Adipocyte (in vitro differentiated cells): ENCODE data around the gene CCNJL.

Experiments
- DNase-seq: peaks from one replicate; pipeline ENCODE4 v3.0.0-alpha.2; 2015; ENCODE audit warnings: low read depth
- H3K27me3 ChIP-seq: replicated peaks from 2 replicates; pipeline ENCODE4 v1.7.0; 2013; ENCODE audit warnings: mild to moderate bottlenecking, low read length, moderate library complexity; ENCODE audit not compliant: control insufficient read depth, insufficient read depth
- H3K36me3 ChIP-seq: 2 replicates; pipeline ENCODE4 v1.7.0; 2013; ENCODE audit warnings: low read length, mild to moderate bottlenecking, moderate library complexity; ENCODE audit not compliant: control insufficient read depth, insufficient read depth, severe bottlenecking
- H3K4me1 ChIP-seq: 2 replicates; pipeline ENCODE4 v1.7.0; 2013; ENCODE audit warnings: mild to moderate bottlenecking, low read length, moderate library complexity; ENCODE audit not compliant: control insufficient read depth, insufficient read depth
- H3K4me3 ChIP-seq: 2 replicates; pipeline ENCODE4 v1.7.0; 2013; ENCODE audit warnings: mild to moderate bottlenecking, low read length, moderate library complexity
- H3K9ac ChIP-seq: 2 replicates; pipeline ENCODE4 v1.7.0; 2013; ENCODE audit warnings: mild to moderate bottlenecking, low read length, moderate library complexity
- H3K9me3 ChIP-seq: 2 replicates; pipeline ENCODE4 v1.7.0; 2013; ENCODE audit warnings: mild to moderate bottlenecking, low read length, moderate library complexity; ENCODE audit not compliant: control insufficient read depth

Gene CCNJL

DNA sequence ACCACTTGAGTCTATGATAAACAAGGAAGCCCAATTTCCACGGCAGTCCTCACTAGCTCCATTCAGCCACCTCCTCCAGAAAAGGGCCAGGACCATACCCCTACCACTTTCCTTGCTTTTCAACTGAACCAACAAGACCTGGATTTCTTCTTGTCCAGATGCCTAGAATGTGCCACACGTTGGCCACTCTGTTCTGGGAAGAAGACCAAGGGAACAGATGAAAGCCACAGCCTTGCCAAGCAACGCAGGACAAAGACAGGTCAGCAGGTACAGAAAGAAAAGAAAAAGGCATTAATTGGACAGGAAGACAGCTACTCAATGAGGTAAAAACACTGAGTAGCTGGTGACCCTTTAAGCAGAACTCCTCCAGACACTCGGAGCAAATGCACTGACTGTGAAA lies 2.2 kb downstream of the CCNJL start:
- no peak overlapping the region for H3K9ac ChIP-seq
- DNase-seq = no peak
- peaks cover 68% of the 10 kb centered on the region for H3K27me3 ChIP-seq
- no peaks in the 10 kb centered on the region for H3K9me3 ChIP-seq
- H3K4me1 ChIP-seq = peaks cover 3% of the 10 kb centered on the region
- H3K4me3 ChIP-seq = no peak overlapping the region
- no peaks in the 10 kb centered on the region for H3K36me3 ChIP-seq

DNA sequence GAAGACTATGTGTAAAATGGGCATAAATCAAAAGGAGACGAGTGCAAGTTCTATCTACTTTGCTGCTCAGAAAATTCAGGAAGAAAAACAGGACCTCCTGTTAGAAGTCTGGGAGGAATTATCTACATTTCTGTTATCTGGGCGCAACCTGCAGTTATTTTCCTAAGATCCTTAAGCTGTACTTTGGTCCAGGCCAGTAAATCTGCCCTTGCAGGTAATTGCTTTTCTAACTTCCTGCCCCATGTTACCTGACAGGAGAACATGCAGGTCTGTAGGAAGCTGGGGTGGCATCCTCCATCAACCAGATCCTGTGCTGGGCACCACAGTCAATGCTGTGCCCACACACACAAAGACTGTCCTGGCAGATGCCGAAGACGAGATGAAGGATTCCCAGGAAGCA lies 5.7 kb downstream of the CCNJL start:
- no peak for DNase-seq
- H3K4me3 ChIP-seq = no peak overlapping the region
- H3K9ac ChIP-seq = no peak overlapping the region
- H3K36me3 ChIP-seq = no peaks in the 10 kb centered on the region
- H3K4me1 ChIP-seq = peaks cover 2% of the 10 kb centered on the region
- peaks cover 50% of the 10 kb centered on the region for H3K27me3 ChIP-seq
- H3K9me3 ChIP-seq = no peaks in the 10 kb centered on the region

DNA sequence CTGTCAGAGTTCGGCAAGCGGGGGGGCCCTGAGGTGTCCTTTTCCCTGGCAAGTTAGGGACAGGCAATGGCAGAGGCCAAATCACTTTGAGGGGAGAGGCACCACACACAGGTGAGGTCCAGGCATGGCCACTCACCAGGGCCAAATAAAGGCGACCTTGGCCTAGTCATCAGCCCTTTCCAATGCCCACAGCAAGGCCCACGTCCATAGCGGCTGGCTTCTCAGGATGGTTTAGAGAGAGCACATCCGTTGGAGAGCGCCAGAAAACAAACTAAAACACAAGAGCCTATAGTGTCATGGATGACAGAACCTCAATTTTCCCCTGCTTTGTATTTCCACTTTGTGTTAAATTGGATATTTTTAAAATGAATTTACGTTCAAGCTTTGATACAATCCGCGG lies 7.0 kb downstream of the CCNJL start:
- Histone ChIP-seq H3K36me3 (no peaks in the 10 kb centered on the region), H3K4me3 (no peak overlapping the region), H3K27me3 (peaks cover 36% of the 10 kb centered on the region), H3K4me1 (no peaks in the 10 kb centered on the region), H3K9ac (no peak overlapping the region), H3K9me3 (no peaks in the 10 kb centered on the region)
- no peak for DNase-seq

GRCh38 chr5:160303690-160304089 lies 8.7 kb downstream of the CCNJL start:
- no peak overlapping the region for H3K9ac ChIP-seq

DNA sequence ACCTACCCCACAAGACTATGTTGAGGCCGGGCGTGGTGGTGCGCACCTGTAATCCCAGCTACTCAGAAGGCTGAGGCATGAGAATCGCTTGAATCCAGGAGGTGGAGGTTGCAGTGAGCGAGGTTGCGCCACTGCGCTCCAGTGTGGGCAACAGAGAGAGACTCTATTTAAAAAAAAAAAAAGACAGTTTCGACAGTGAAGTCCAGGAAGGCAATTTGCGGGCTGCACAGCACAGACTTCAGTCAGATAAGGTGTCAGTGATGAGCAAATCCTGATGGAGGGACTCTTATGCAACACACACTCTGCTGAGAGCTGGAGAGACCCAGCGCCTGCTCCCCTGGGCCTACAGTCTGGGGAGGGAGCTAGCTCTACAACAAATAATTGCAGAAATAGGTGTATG lies 14.2 kb downstream of the CCNJL start:
- no peak overlapping the region for H3K4me3 ChIP-seq
- peaks cover 12% of the 10 kb centered on the region for H3K27me3 ChIP-seq
- no peaks in the 10 kb centered on the region for H3K4me1 ChIP-seq
- H3K9me3 ChIP-seq = no peaks in the 10 kb centered on the region
- DNase-seq = no peak
- H3K9ac ChIP-seq = no peak overlapping the region
- no peaks in the 10 kb centered on the region for H3K36me3 ChIP-seq

More at GRCh38 chr5:160303690-160304089, 8.7 kb downstream of the CCNJL start:
- no peak for DNase-seq
- peaks cover 26% of the 10 kb centered on the region for H3K27me3 ChIP-seq
- H3K4me3 ChIP-seq = no peak overlapping the region
- no peaks in the 10 kb centered on the region for H3K9me3 ChIP-seq
- H3K4me1 ChIP-seq = no peaks in the 10 kb centered on the region
- H3K36me3 ChIP-seq = no peaks in the 10 kb centered on the region

DNA sequence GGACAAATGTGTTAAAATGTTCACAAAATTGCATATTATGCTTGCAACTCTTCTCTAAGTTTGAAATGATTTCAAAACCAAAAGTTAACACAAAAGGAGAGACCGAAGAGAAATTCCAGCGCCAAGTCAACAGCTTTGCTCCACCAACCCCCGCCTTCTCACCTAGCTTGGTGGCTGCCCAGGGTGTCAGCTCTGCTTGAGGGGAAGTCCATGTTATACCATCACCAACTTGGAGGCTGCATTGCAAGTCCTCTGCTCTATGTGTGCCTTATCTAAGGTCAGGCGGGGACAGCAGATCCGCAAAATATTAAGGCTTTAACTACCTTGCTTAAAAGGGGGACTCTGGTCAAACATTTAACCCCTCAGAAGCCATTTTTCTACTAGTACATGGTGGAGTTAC lies 14.6 kb downstream of the CCNJL start:
- no peaks in the 10 kb centered on the region for H3K36me3 ChIP-seq
- no peak overlapping the region for H3K4me3 ChIP-seq
- H3K9me3 ChIP-seq = no peaks in the 10 kb centered on the region
- no peak overlapping the region for H3K9ac ChIP-seq
- peaks cover 12% of the 10 kb centered on the region for H3K27me3 ChIP-seq
- DNase-seq = no peak
- no peaks in the 10 kb centered on the region for H3K4me1 ChIP-seq

DNA sequence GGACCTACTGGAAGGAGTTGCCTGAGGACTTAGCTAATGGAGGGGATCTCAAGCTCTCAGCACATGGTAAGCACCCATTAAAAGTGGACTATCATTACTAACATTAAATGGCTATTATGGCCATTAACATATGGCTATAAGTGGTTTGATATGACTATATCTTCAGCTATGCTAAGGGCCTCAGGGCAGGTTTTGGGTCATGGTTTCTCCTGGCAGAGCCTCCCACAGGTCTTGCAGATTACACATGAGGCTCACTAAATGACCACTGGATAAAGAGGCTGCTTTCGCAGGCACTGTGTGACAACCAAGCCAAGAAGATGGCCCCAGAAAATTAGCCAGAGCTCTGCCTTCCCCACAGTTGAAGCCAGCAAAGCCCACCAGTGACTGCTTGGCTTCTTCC lies 15.4 kb downstream of the CCNJL start:
- Histone ChIP-seq H3K4me3 (no peak overlapping the region), H3K36me3 (no peaks in the 10 kb centered on the region), H3K9ac (no peak overlapping the region), H3K9me3 (no peaks in the 10 kb centered on the region), H3K4me1 (no peaks in the 10 kb centered on the region), H3K27me3 (peaks cover 12% of the 10 kb centered on the region)
- no peak for DNase-seq

DNA sequence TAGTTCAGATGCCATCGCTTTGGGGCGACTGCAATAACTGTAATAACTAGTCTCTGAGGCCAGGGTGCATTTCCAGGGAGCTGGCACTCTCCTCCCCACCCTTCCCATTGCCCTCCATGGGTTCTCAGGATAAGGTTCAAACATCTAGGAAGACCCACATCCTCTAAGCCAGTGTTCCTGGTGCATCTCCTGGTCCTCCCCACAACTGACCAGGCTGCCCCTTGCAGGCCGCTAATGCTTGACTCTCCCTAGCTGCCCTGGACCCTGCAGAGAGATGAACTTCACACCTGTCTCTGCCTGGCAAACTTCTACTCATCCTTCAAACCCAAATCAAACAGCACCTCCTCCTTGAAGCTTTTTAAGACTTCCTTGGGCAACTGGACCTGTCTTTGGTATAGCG lies 15.9 kb downstream of the CCNJL start:
- no peaks in the 10 kb centered on the region for H3K9me3 ChIP-seq
- H3K4me3 ChIP-seq = no peak overlapping the region
- no peak for DNase-seq
- H3K4me1 ChIP-seq = no peaks in the 10 kb centered on the region
- no peaks in the 10 kb centered on the region for H3K36me3 ChIP-seq
- peaks cover 12% of the 10 kb centered on the region for H3K27me3 ChIP-seq
- no peak overlapping the region for H3K9ac ChIP-seq

GRCh38 chr5:160293901-160294561 lies 18.3 kb downstream of the CCNJL start:
- Histone ChIP-seq H3K36me3 (no peaks in the 10 kb centered on the region), H3K27me3 (peaks cover 17% of the 10 kb centered on the region), H3K4me3 (no peak overlapping the region), H3K9me3 (no peaks in the 10 kb centered on the region), H3K4me1 (no peaks in the 10 kb centered on the region), H3K9ac (no peak overlapping the region)
- DNase-seq = no peak

DNA sequence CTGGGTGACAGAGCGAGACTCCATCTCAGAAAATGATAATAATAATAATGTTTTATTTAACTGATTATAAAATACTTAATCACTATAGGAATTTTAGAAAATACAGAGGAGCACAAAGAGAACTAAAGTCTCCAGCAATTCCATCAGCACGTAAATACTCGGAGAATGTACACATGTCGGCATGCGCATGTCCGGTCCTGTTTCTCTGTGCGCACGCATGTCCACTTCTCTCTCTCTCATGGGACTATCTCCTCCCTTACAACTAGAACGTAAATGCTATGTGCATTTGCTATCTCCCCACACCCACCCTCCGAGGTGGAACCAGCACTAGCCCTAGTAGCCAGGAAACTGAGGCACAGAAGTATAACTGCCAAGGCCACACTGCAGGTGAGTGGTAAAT lies 19.0 kb downstream of the CCNJL start:
- no peak for DNase-seq
- no peak overlapping the region for H3K4me3 ChIP-seq
- no peak overlapping the region for H3K9ac ChIP-seq
- peaks cover 20% of the 10 kb centered on the region for H3K27me3 ChIP-seq
- H3K9me3 ChIP-seq = no peaks in the 10 kb centered on the region
- H3K4me1 ChIP-seq = no peaks in the 10 kb centered on the region
- no peaks in the 10 kb centered on the region for H3K36me3 ChIP-seq

DNA sequence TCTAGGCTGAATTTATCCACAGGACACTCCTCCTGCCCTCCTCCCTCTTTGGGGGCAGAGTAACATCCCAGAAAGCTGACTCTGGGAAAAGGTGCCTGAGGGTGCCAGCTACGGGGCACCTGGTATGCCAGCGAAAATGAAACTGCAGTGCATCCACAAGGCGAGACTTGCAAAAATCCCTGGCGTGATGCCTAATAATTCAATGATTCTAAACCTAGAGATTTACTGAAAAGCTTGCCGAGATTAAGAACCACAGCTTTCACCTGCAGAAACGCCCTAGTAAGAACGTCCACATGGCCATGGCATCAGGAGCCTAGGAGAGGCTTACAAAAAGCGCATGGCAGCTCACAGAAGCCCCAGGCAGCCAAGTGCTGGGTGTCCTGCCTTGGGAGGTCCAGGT lies 20.9 kb downstream of the CCNJL start:
- no peaks in the 10 kb centered on the region for H3K36me3 ChIP-seq
- no peaks in the 10 kb centered on the region for H3K9me3 ChIP-seq
- no peak for DNase-seq
- no peak overlapping the region for H3K9ac ChIP-seq
- no peak overlapping the region for H3K4me3 ChIP-seq
- H3K27me3 ChIP-seq = peaks cover 19% of the 10 kb centered on the region
- no peaks in the 10 kb centered on the region for H3K4me1 ChIP-seq

GRCh38 chr5:160290751-160291150 lies 21.6 kb downstream of the CCNJL start:
- H3K27me3 ChIP-seq = peaks cover 23% of the 10 kb centered on the region
- H3K9me3 ChIP-seq = no peaks in the 10 kb centered on the region
- H3K9ac ChIP-seq = no peak overlapping the region
- H3K36me3 ChIP-seq = no peaks in the 10 kb centered on the region
- DNase-seq = no peak
- no peaks in the 10 kb centered on the region for H3K4me1 ChIP-seq
- H3K4me3 ChIP-seq = no peak overlapping the region
